GM12878 (cell line): ENCODE results near the gene DACH2. TPM values are rescaled to one million over a fixed set of nuclear protein-coding genes. Genes with fewer than 3 reads are reported as not detected.

Source experiments
- ATAC-seq: fragments of 200-7000 bp; cut with Tn5 transposase; 3 replicates; pipeline ENCODE4 v1.9.1; 2020; ENCODE audit warnings: mild to moderate bottlenecking, moderate library complexity
- BruUV-seq: library from RNA; stranded (reverse); fragments of 400-500 nt; replicated peaks from 2 replicates; lab custom pipeline; 2021; lab: Mats Ljungman, UMichigan
- CTCF ChIA-PET: fragments of 300-600 bp; sonication (Branson Sonifier 250); formaldehyde crosslinking; extraction: SDS; loops from one replicate; lab custom pipeline; 2021; ENCODE audit warnings: inconsistent platforms; lab: Yijun Ruan, JAX
- POLR2A ChIA-PET: fragments of 350-600 bp; formaldehyde crosslinking; extraction: SDS; loops from one replicate; lab custom pipeline; 2021; ENCODE audit warnings: inconsistent platforms; lab: Charles Lee
- RAD21 ChIA-PET: fragments of 300-600 bp; sonication (Branson Sonifier 250); formaldehyde crosslinking; loops from one replicate; lab custom pipeline; 2023; ENCODE audit warnings: antibody characterized with exemption; ENCODE audit not compliant: unreplicated experiment; lab: Charles Lee
- SMC1A ChIA-PET: fragments of 300-600 bp; sonication (Branson Sonifier 250); formaldehyde crosslinking; loops from one replicate; lab custom pipeline; 2023; ENCODE audit not compliant: unreplicated experiment, uncharacterized antibody; lab: Charles Lee
- DNase-seq: peaks from one replicate; pipeline ENCODE4 v3.0.0-alpha.2; 2011; ENCODE audit warnings: low read depth, low spot score
- FAIRE-seq: peaks from 3 replicates; lab custom pipeline; 2011; peaks lifted over from hg19 to GRCh38; lab: Jason Lieb, UNC
- H2AFZ ChIP-seq: 2 replicates; pipeline ENCODE4 v1.6.0; 2011; ENCODE audit warnings: low read depth, low read length, control low read depth; ENCODE audit not compliant: control insufficient read depth
- H3K27ac ChIP-seq: 2 replicates; pipeline ENCODE4 v1.5.1; 2011; ENCODE audit warnings: control low read depth; ENCODE audit not compliant: control insufficient read depth, insufficient read depth
- H3K27me3 ChIP-seq, 2 experiments: replicated peaks in 1 of 2; 2 replicates each; pipeline versions ENCODE4 v1.6.0 to v1.6.1; 2011; ENCODE audit warnings: low read length in 1 of 2; ENCODE audit not compliant: control insufficient read depth in 2 of 2, insufficient read depth in 2 of 2
- H3K36me3 ChIP-seq, 2 experiments: 2 replicates each; pipeline ENCODE4 v1.5.1; 2011; ENCODE audit warnings: low read length in 1 of 2; ENCODE audit not compliant: control insufficient read depth in 2 of 2, insufficient read depth in 2 of 2
- H3K4me1 ChIP-seq: 2 replicates; pipeline ENCODE4 v1.6.1; 2011; ENCODE audit warnings: mild to moderate bottlenecking, low read length, moderate library complexity, mixed read lengths; ENCODE audit not compliant: control insufficient read depth, insufficient read depth
- H3K4me2 ChIP-seq: 2 replicates; pipeline ENCODE4 v1.6.0; 2011; ENCODE audit warnings: control low read depth; ENCODE audit not compliant: control insufficient read depth, insufficient read depth
- H3K4me3 ChIP-seq: fragments of 200-600 bp; sonication (generic); 2 replicates; pipeline ENCODE4 v1.5.1; 2016
- H3K79me2 ChIP-seq: 2 replicates; pipeline ENCODE4 v1.6.0; 2011; ENCODE audit warnings: low read length; ENCODE audit not compliant: control insufficient read depth, insufficient read depth
- H3K9ac ChIP-seq: 2 replicates; pipeline ENCODE4 v1.8.0; 2011; ENCODE audit warnings: low read length, control low read depth, mixed read lengths; ENCODE audit not compliant: control insufficient read depth, insufficient read depth
- H3K9me3 ChIP-seq: replicated peaks from 3 replicates; pipeline ENCODE4 v1.5.1; 2011; ENCODE audit warnings: mild to moderate bottlenecking, low read length; ENCODE audit not compliant: control insufficient read depth, insufficient read depth
- H4K20me1 ChIP-seq: 2 replicates; pipeline ENCODE4 v1.6.0; 2011; ENCODE audit not compliant: control insufficient read depth, insufficient read depth
- BMI1 ChIP-seq: fragments of 450-650 bp; IDR thresholded peaks from 2 replicates; pipeline ENCODE4 v1.6.1; 2016; ENCODE audit warnings: mild to moderate bottlenecking, moderate library complexity, borderline replicate concordance
- CBX3 ChIP-seq: fragments of 200-600 bp; sonication (generic); IDR thresholded peaks from 2 replicates; pipeline ENCODE4 v1.6.1; 2016; ENCODE audit warnings: low read depth, borderline replicate concordance
- E2F4 ChIP-seq: IDR thresholded peaks from 2 replicates; pipeline ENCODE4 v1.6.1; 2012; ENCODE audit warnings: low read depth, low read length, improper control_type of control experiment
- FOXK2 ChIP-seq: fragments of 450-650 bp; IDR thresholded peaks from 2 replicates; pipeline ENCODE4 v1.6.1; 2017; ENCODE audit warnings: mild to moderate bottlenecking, moderate library complexity
- RELA ChIP-seq: fragments of 450-650 bp; IDR thresholded peaks from 2 replicates; pipeline ENCODE4 v1.8.0; 2014; ENCODE audit warnings: borderline replicate concordance; ENCODE audit not compliant: partially characterized antibody
- REST ChIP-seq: IDR thresholded peaks from 2 replicates; pipeline ENCODE4 v1.6.1; 2012; ENCODE audit warnings: mild to moderate bottlenecking, low read depth, low read length
- SPI1 ChIP-seq: IDR thresholded peaks from 2 replicates; pipeline ENCODE4 v1.6.1; 2011; ENCODE audit warnings: low read depth, mild to moderate bottlenecking, low read length, moderate library complexity, borderline replicate concordance; ENCODE audit not compliant: insufficient read depth
- TCF7 ChIP-seq: IDR thresholded peaks from 2 replicates; pipeline ENCODE4 v1.6.1; 2014; ENCODE audit warnings: antibody characterized with exemption, borderline replicate concordance
- ZBTB33 ChIP-seq: fragments of 450-650 bp; IDR thresholded peaks from 2 replicates; pipeline ENCODE4 v1.6.1; 2017; ENCODE audit warnings: mild to moderate bottlenecking
- ZZZ3 ChIP-seq: IDR thresholded peaks from 2 replicates; pipeline ENCODE4 v1.6.1; 2011; ENCODE audit warnings: low read depth; ENCODE audit not compliant: control insufficient read depth, insufficient read length
- WGBS: methylation state at CpG from one replicate; pipeline ENCODE4 v1.1.6; 2016; ENCODE audit warnings: low lambda C conversion rate; ENCODE audit not compliant: insufficient replicate concordance, insufficient coverage; ENCODE audit errors: missing lambda C conversion rate; 5-methylcytosine and 5-hydroxymethylcytosine counted together
- in situ Hi-C: fragments of 300-500 bp; cut with MboI; formaldehyde crosslinking; loops from 9 replicates; pipeline ENCODE4 v1.14.3; 2018; ENCODE audit warnings: mixed read lengths
- intact Hi-C: fragments of 100-400 bp; cut with micrococcal nuclease; formaldehyde crosslinking; loops from one replicate; pipeline ENCODE4 v1.14.2; 2022; ENCODE audit not compliant: unreplicated experiment
- polyA plus RNA-seq, 11 experiments: library from polyadenylated mRNA; depleted of rRNA in 4 of 11; unstranded in 6 of 11; stranded (reverse) in 5 of 11; fragments of >200 nt; fragmentation: Nextera tagmentation in 4 of 11; fragmentation: Illumina TruSeq in 1 of 11; extraction: Ambion mirVana in 4 of 11; extraction: Trizol in 1 of 11; gene quantifications; 1 replicate in 1 of 11; 2 replicates in 10 of 11; pipeline versions ENCODE4 v1.2.1 to v1.2.3, GENCODE V29; 2011 to 2016; ENCODE audit warnings: inconsistent platforms in 2 of 11, missing spikeins in 2 of 11, low read depth in 1 of 11
- total RNA-seq, 4 experiments: library from RNA; depleted of rRNA in 3 of 4; stranded (reverse); fragments of >200 nt in 3 of 4; fragmentation: Illumina TruSeq in 1 of 4; extraction: Trizol in 1 of 4; gene quantifications; 2 replicates each; pipeline versions ENCODE4 v1.2.1 to v1.2.3, GENCODE V29; 2013 to 2021

DACH2 gene
- total and polyA plus RNA-seq, 10 of the 15 experiments (the other 5 are each of a cell fraction or from before 2014, with no cell fraction given): 0.03 to 0.19 (median 0.07) TPM; not detected in 6

- Histone ChIP-seq H3K9me3 (no peaks in the 10 kb centered on the region), H3K27me3 (no peaks in the 10 kb centered on the region), H3K9ac (no peak overlapping the region), H3K4me2 (no peak overlapping the region), H3K79me2 (no peaks in the 10 kb centered on the region), H3K4me3 (no peak overlapping the region), H4K20me1 (no peaks in the 10 kb centered on the region), H3K4me1 (no peaks in the 10 kb centered on the region), H2AFZ (no peak overlapping the region), H3K27ac (no peak overlapping the region), H3K36me3 (no peaks in the 10 kb centered on the region)
- FAIRE-seq (no peak), DNase-seq (no peak), ATAC-seq (no peak)
- no TSS peak for BruUV-seq
- ChIA-PET SMC1A (no interaction called here), RAD21 (no interaction called here), POLR2A (no interaction called here), CTCF (no interaction called here)
- in situ Hi-C loops: no loop called here
- TF ChIP-seq E2F4: no peak
- no peak for TF ChIP-seq CBX3
- TF ChIP-seq TCF7: no peak
- no peak for TF ChIP-seq ZZZ3
- TF ChIP-seq RELA: no peak
- TF ChIP-seq REST: no peak
- TF ChIP-seq SPI1: no peak
- TF ChIP-seq BMI1: no peak
- no peak for TF ChIP-seq FOXK2
- TF ChIP-seq ZBTB33: no peak
- intact Hi-C loops: no loop called here
- 0% methylated on average over 1 of the region's 1 CpG for WGBS
Measured at GRCh38 chrX:86103061-86103460, 45.2 kb upstream of the DACH2 start.
